Stimulated activated CD8-positive, alpha-beta memory T cell treated with anti-CD3 and anti-CD28 coated beads, Interleukin-7, amount 100 ng/mL, for 48 hours (primary cell): ENCODE data around the gene TNIP2.
A peak's percentile ranks its signal among the peaks of the same experiment; 100 is the strongest.
"Not testable (repeated sequence)": the region's sequence is repeated elsewhere in the genome, so short reads cannot be mapped to it uniquely, and the experiment has no call there.

Experiments used
- DNase-seq, 2 donors: peaks; one replicate each; pipeline ENCODE4 v3.0.0-alpha.2; 2020; ENCODE audit warnings: low read depth in 1 of 2; ENCODE audit errors: extremely low read depth in 1 of 2

Gene TNIP2

DNA sequence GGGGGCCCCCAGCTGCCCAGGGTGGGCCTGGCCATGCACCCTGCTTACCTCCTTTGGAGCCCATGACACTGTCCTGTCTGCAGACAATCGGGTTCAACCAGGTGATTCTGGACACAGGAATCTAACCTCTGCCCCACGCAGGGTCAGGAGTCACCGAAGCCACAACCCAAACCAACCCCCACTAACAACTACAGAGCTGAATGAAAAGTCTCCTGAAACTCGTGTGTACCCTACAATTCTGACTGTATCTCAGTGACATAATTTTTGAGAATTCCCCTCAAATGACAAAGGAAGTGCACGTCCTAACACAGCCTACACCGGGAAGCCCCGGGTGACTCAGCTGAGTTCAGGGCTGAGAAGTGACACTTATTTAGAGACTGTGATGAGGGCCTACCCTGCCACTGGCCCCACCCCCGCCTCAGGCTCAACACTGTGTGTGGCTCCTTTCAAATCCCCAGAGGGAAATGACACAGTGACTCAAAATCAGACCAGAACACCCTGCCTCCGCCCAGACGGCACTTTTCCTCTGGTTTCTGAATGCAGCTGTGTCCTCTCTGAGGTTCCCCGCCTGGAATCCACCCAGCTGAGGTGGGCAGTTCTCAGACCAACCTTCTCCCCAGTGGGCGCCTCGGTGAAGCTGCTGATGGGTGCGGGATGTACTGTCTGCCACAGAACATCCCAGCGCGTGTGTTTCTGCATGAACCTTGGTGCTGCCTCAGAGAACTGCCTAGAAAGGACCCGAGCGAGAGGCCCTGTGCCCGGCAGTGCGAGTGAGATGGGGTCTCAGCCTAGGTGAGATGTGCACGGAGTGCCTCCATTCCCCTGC lies 9.9 kb downstream of the TNIP2 start:
- DNase-seq: peak; percentile 88 to 98

DNA sequence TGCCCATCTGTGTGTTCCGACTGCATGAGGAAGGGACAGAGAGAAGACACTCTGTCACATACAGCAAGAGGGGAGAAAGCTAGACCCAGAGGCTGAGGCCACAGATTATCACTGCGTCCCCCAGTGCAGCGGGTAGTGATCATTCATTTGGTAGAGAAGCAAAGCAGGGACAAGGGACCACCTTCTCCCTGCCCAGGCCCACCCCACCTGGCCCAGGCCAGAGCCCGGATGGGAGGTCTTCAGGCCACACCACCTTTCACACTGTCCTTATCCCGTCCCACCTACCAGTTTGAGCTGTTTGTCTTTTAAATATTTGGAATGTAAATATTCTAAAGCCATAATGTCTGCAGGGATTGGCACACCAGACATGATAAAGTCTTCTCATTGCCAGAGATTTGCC lies 10.6 kb downstream of the TNIP2 start:
- no peak for DNase-seq

DNA sequence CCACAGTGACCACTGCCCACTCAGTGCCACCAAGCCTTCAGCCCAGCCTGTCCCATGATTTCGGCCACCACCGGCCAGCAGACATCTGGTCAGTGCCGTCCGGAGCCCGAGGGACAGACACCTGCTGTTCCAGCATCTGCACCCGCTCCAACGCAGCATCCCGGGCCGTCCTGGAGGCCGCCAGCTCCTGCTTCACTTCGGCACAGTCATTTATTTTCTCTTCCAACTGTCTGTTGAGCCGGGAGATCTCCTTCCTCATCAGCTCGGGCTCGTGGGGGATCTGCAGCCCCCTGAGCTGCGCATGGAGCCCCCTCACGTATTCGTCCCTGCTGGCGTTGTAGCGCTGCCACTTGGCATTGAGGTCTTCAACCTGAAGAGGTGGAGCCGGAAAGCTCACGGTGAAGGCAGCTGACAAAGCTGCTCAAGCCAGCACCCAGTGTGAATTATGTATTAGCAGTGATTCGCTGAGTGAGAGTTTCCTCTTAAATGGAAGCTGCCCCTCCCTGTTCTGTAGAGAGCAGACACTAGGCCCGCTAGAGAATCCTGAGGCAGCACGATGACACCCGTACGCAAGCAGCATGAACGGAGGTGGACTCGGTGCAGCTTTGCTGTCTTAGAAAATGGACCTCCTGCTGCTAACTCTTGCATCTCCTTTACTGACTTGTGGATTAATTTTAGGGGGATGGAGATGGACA lies 11.4 kb downstream of the TNIP2 start:
- DNase-seq: no peak

DNA sequence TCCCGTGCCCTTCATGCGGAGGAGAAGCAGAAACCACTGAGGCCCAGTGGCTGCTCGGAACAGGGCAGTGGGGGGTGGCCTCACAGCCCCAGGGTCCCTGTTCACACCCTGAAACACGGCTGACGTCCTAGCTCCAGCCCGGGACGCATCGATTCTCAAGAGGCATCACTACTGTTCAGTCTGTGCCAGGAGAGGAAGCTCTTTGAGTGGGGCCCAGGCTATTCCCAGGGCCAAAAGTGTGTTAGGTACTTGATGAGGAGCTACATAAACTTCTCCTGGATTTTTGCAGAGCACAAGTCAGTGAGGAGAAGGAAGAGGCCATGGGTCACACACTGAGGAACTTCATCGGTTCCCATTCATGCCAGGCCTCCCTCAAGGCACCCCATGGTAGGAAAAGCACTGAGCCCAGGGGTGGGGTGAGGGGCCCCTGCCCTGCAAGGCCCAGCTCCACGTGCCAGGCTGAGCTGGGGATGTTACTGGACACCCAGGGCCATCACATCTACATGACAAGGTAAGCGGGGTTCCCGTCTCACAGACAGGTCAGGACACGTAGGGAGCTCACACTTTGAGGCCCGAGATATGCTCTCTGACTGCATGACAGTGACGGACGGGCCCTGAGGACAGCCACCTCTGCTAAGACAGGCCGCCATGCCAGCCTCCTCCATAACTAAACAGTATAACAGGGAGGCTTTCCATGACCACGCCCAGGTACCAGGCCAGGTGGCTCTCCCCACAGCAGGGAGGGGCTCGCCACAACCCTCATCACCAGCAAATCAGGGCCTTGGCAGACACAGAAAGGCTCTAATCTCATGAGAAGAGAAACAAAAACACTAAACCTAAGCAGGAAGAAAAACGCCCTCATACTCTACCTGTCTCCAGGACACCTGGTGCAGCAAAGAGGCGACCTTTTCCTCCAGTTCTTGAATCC lies 12.4 kb downstream of the TNIP2 start:
- DNase-seq: no peak

DNA sequence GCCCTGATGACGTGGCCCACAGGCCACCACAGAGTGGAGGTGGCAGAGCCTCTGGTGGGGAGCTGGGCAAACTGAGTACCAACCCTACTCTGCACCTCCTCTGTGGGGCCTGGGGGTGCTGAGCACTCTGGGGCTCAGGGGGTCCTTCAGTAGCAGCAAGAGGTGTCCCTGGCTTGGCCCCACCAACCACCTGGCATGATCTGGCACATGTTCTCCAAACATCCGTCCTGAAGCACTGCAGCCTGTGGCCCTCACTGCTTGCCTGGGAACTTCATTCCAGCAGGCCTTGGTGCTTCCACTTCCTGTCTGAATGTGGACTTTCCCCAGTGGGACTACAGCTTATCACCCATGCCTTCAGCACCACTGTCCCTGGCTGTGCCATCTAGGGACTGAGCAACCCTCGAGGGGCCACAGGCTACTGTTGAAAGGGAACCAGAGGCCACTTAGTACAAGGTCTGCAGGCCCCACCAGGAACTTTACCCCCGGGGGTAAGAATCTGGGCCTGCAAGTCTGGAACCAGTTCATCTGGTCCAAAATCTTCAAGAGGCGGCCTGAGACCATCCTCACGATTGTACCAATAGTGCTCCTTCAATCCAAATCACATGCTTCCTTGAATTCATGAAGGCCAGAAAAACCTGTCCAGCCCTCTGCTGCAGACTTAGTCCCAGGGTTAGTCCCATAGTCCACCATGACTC lies 13.2 kb downstream of the TNIP2 start:
- DNase-seq: no peak

DNA sequence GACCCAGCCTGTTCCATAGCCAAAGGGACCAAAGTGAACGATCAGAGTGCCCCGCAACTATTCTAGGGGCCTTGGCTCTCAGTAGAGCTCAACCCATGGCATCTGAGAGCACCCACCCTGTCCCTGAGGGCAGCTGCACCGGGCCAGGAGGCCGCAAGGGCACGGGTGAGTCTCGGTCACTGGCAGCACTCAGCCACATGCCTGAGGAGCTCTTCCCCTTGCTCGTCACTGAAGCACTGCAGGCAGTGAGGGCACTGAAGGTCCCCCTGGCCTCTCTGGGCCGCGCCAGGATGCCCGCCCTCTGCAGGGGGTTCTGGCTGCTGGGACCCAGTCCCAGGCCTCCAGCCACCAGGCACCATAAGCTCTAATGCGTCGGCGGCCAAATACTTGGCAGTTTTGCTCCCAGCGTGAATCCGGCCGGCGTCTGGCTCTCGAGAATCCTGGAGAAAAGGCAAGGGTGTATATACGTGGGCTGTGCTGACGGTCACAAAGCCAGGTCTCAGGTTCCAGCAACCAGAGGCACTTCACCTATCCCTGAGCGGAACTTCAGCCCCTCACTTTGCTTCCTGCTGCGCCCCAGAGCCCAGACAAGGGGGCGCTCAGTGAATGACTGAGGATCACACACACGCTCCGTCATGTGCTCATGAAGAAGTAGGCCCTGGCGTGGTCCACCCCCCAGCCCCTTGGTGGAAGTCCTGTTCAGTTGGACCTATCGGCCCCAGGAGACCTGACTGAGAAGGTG lies 13.9 kb downstream of the TNIP2 start:
- no peak for DNase-seq

DNA sequence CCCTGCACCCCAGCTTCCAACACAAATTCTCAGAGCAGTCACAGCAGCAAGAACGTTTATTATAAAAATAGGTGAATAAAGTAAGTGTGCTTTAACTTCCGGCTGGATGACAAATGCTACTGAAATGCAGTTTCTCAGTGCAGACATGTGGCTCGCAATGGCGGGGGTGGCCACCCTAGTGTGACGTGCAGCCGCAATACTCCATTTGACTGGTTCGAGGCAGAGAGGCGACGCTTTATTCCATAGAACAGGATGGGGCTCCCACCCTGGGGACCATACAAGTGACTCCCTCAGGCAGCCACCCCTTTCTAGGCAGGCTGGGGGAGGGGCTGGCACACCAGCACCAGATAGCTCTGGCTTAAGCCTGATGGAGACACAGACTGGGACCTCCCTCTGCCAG lies 14.5 kb downstream of the TNIP2 start:
- no peak for DNase-seq

DNA sequence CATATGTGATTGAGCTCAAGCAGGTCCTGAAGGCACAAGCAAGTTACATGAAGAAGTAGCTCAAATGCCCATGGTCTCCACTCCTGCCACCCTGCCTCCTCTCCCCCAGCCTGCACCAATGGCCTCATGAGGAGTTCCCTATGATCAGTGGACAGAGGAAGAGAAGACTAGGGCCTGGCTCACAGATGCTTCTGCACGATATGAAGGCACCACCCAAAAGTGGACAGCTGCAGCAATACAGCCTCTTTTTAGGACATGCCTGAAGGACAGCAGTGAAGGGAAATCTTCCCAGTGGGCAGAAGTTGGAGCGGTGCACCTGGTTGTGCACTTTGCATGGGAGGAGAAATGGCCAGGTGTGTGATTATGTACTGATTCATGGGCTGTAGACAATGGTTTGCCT lies 17.8 kb downstream of the TNIP2 start:
- DNase-seq: not testable (repeated sequence)

DNA sequence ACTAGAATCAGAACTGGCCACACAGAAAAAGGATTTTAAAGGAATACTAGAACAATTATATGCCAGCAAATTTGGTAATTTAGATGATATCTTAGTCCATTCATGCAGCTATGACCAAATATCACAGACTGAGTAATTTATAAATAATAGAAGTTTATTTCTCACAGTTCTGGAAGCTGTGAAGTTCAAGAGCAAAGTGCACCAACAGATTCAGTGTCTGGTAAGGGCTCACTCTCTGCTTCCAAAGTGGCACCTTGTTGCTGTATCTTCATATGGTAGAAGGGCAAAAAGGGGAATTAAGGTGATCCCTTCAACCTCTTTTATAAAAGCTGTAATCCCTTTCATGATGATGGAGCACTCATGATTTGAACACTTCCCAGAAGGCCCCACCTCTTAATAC lies 20.3 kb downstream of the TNIP2 start:
- no peak for DNase-seq

DNA sequence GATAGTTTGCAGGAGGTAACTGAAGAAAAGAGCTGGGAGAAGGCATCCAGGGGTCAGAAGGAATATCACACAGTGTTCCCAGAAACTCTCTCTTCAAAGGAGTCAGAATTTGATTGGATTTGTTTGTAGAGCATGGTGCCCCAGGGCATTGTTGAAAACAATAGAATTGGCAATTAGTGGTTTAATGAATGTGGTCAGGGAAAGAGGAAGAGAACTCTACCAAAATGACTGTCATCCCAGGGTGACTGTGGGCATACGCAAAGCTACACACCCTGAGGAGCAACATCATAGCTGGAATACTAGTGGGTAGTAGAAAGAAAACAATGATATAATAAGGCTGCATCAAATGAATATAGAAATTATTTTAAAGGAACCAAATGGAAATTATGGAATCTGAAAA lies 21.5 kb downstream of the TNIP2 start:
- no peak for DNase-seq

DNA sequence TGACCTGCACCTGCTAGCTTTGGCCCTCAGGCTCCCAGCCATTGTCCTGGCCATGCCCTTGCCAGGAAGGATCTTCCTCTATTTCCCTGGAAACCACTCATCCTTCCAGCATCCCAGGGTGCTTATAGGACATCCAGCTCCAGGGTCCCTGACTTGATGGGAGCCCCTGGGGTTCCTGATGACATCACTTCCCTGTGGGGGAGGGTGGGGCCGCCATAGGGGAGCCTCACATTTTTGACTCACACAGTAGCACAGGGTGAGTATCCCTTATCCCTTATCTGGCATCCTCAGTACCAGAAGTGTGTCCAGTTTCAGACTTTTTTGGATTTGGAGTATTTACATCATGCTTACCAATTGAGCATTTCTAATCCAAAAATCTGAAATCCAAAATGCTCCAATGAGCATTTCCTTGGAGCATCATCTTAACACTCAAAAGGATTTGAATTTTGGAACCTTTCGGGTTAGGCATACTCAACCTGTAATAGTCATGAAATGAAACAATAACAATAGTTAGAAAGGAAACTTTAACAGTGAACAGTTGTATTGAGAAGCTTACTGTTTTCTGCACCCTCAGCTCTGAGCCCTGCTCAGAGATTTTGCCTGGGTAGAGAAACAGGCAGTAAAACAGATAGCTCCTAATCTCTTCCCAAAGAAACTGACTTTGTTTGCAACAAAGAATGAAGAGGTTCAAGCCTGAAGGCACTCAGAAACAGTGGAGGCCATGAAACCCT lies 22.1 kb downstream of the TNIP2 start:
- no peak for DNase-seq

DNA sequence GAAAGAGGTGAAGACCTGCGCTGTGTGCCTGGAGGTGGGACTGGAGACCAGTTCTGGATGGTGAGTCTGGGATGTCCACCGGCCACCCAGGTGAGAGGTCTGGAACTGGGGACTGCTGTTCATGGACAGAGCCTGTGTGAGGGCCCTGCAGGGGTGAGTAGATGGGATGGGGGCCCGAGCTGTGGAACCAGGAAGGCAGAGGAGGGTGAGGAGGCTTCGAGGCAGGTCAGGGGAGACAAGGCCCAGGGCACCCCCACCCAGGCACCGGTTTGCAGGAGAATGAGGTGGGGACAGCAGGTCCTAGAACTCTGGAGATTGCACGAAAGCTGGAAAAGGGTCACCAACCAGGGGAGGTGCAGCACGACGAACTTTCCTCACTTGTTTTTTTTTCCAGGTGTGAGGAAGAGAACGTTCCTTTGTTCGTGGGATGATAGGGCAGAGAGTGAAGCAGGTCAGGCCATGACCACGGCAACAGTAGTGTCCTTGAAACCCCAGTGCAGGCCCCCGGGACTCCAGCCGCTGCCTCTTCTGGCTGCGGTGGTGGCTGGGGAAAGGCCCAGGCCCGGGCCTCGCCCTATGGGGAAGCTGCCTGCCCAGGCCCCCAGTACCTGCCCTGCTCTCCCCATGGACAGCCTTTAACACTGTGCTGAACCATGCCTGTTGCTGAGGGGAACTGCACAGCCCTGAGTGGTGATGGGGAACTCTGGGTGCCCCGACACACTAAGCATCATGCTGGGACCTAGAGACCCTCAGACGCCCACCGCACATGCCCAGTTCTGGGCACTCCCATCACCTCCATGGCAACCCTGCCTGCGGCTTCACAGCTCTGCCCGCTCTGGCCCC lies 22.9 kb downstream of the TNIP2 start:
- no peak for DNase-seq

DNA sequence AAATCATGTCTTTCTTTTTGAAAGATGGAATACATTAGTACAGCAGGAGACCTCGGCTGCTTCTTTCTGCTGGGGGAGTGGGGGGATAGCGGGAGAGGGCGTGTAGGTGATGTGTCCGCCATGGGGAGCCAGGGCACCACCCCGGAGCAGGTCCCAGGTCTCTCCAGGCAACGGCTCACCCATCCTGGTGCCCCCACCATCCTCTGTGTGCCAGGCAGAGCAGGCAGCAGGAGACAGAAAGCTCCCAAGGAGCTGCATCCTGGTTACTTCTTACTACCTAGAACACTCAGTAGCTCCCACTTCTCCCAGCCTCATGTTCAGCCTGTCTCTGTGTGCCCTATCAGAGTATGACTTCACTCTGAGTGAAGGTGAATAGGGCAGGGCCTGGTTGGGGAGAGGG lies 23.6 kb downstream of the TNIP2 start:
- no peak for DNase-seq

DNA sequence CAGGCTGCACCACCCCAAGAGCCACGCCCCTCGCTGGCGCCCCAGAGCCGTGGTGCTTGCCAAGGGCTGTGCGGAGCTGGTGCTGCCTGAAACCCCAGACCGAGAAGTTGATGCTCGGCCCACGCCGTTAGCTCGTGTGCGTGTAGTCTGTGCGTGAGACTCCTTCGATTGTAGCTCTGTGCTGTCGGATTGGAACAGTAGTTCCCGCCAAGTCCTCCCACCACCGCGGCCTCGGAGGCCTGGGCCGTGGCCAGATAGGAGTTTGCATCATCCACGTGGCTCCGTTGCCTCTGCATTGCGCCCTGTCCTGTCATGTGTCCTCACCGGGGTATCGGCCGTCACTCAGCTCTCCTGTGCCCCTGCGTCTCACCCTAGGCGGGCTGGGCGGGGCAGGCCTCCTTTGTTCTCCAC lies 24.2 kb downstream of the TNIP2 start:
- DNase-seq: no peak

DNA sequence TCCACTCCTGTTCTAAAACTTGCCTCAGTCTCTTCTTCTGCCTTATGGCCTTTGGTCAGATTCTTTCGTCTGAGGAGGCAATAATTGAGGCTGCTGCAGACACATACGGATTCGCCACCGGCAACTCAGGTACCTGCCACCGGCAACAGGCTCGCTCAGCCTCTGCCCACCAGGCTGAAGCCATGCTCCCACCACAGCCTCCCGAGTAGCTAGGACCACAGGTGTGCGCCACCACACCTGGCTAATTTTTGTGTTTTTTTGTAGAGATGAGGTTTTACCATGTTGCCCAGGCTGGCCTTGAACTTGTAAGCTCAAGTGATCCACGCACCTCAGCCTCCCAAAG lies 26.6 kb downstream of the TNIP2 start:
- no peak for DNase-seq

DNA sequence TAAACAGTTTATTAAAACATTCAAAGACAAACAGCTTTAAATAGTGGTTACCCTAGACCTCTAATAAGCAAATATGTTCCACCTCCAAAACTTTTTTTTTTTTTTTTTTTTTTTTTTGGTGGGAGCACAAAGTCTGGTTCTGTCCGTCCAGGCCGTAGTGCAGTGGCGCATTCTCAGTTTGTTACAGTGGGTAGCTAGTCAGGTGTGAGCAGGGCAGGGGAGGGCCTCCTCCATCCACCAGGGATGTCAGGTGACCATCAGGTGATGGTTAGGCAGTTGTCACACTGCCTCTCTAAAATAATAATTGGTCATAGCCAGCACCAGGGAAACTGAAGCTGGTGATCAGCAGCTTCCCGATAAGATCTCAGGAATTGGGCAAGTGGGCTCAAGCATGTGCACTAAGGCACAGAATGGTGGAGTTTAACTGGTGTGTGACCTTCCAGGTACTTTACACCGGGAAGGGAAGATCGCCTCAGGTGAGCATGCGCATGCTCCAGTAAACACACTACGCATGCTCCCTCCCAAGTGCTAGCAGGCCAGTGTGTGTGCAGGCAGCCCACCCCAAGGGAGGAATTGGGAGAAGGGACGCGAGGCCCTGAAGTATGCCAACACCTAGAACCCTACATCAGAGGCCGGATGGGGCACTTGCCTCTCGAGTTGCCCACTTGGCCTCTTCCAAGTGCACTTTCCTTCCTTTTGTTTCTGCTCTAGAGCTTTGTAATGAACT lies 27.2 kb downstream of the TNIP2 start:
- DNase-seq: no peak

DNA sequence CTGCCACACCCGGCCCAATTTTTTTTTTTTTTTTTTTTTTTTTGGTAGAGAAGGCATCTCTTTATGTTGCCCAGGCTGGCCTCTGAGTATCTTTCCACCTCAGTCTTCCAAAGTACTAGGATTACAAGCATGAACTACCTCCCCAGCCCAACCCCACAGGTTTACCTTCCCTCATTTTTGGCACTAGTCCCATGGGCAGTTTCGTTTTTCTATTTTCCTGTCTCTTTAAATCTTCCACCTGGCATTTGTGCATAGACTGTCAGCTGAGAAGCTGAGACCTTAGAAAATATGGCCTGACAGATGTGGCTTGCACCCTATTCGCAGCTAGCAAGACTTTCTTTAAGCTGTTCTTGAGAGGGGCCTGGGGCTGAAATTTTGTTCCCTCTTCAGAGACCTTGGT lies 27.9 kb downstream of the TNIP2 start:
- no peak for DNase-seq

DNA sequence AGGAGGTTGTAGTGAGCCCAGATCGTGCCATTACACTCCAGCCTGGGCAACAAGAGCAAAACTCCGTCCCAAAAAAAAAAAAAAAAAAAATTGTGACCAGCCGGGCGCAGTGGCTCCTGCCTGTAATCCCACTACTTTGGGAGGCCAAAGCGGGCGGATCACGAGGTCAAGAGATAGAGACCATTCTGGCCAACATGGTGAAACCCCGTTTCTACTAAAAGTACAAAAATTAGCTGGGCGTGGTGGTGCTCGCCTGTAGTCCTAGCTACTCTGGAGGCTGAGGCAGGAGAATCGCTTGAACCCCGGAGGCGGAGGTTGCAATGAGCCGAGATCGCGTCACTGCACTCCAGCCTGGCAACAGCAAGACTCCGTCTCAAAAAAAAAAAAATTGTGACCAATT lies 29.3 kb downstream of the TNIP2 start:
- not testable (repeated sequence) for DNase-seq
